Activated naive CD8-positive, alpha-beta T cell treated with anti-CD3 and anti-CD28 coated beads, Interleukin-2, amount 50 U/mL, for 16 hours (primary cell): ENCODE data around the gene POP4.
"Not testable (repeated sequence)": the region's sequence is repeated elsewhere in the genome, so short reads cannot be mapped to it uniquely, and the experiment has no call there.

Source experiments
- DNase-seq: peaks from one replicate; pipeline ENCODE4 v3.0.0-alpha.2; 2020; ENCODE audit warnings: low read depth, low spot score

POP4 gene

DNA sequence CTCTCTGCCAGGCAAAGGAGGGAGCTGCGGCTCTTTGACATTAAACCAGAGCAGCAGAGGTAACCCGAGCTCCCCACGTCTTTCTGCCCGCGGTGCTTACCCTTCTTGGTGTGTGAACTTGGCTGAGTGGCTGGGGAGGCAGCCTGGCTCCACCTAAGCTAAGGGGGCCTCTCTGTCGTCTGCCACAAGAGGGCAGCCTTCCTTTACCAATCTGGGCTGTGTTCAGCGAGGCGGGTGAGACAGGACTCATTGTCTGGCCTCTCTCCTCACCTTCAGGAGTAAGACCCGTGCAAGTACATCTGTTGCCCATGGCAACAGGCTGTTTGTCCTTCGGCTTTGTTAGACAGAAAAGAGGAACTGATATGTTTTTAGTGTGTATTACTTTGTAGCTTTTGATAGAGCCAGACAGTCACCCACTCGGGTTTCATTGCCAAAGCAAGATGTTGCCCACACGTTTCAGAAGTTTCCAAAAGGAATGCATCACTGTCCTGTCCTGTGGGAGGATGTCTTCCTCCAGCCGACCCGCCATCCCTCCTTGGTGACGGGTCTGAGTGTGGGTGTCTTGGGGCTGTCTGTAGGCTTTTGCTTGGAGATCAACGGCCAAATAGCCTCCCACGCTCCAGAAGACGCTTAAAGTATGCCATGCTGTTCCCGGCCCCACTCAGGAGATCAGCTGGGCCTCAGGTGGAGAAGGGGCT lies 4.6 kb downstream of the POP4 start:
- peak; percentile 69 for DNase-seq

GRCh38 chr19:29612121-29612520 lies 6.0 kb downstream of the POP4 start:
- no peak for DNase-seq

GRCh38 chr19:29612801-29613595 lies 6.9 kb downstream of the POP4 start:
- DNase-seq: no peak

- no peak for DNase-seq
Measured at GRCh38 chr19:29614046-29614445, 8.0 kb downstream of the POP4 start.

- no peak for DNase-seq
Measured at GRCh38 chr19:29614780-29615179, 8.7 kb downstream of the POP4 start.

- DNase-seq: no peak
Measured at GRCh38 chr19:29615891-29616425, 9.9 kb downstream of the POP4 start.

- DNase-seq: no peak
Measured at GRCh38 chr19:29616541-29616940, 10.5 kb downstream of the POP4 start.

GRCh38 chr19:29617366-29618266 lies 11.5 kb downstream of the POP4 start:
- DNase-seq: no peak

- no peak for DNase-seq
Measured at GRCh38 chr19:29618434-29618833, 12.4 kb downstream of the POP4 start.

- no peak for DNase-seq
Measured at GRCh38 chr19:29618871-29619270, 12.8 kb downstream of the POP4 start.

- no peak for DNase-seq
Measured at GRCh38 chr19:29620931-29621351, 14.9 kb downstream of the POP4 start.

- no peak for DNase-seq
Measured at GRCh38 chr19:29622166-29623070, 16.3 kb downstream of the POP4 start.

- no peak for DNase-seq
Measured at GRCh38 chr19:29623726-29624488, 17.8 kb downstream of the POP4 start.

GRCh38 chr19:29624489-29625185 lies 18.6 kb downstream of the POP4 start:
- no peak for DNase-seq

GRCh38 chr19:29625186-29625651 lies 19.1 kb downstream of the POP4 start:
- no peak for DNase-seq

- no peak for DNase-seq
Measured at GRCh38 chr19:29626386-29626785, 20.3 kb downstream of the POP4 start.

DNA sequence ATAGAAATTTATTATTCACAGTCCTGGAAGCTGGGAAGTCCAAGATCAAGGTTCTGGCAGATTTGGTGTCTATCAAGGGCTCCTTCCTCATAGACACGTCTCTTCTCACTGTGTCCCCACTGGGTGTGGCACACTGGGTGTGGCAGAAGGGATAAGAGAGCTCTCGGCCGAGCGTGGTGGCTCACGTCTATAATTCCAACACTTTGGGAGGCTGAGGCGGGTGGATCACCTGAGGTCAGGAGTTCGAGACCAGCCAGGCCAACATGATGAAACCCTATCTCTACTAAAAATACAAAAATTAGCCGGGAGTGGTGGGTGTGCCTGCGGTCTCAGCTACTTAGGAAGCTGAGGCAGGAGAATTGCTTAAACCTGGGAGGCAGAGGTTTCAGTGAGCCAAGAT lies 20.7 kb downstream of the POP4 start:
- not testable (repeated sequence) for DNase-seq

DNA sequence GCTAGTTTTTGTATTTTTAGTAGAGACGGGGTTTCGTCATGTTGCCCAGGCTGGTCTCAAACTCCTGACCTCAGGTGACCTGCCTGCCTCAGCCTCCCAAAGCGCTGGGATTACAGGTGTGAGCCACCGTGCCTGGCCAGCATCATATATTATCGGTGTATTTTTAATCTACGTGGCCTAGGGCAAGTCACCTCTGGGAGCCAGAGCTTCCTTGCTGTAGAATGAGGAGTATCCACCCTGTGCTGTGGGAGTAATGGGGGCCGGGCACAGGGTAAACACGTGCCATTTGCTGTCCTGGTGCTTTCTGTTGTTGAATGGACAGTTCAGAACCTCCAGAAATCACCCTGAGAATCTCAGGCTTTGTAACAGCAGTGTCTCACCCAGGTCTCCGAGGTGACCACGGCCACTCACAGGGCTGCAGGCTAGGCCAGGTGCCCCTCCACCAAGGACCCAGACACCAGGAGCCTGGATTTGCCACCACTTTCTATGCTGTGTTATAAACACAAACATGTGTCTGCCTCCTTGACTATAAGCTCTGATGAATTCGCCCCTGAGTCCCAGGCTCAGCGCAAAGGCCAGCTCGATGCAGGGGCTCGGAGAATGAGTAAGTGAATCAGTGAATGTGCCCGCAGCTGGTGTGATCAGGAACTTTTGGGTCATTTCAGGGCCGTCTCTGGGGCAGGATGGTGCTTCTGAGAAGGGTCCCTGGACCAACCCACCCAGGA lies 22.7 kb downstream of the POP4 start:
- no peak for DNase-seq
